ENCODE data around the gene SLC38A11.

Gene SLC38A11

GRCh38 chr2:164920430-164920829 lies 34.9 kb downstream of the SLC38A11 start:
- no peak overlapping the region for H3K4me3 ChIP-seq (ENCODE audit: low read depth, low read length)
- no peak for DNase-seq (ENCODE audit: low read depth)
- TF ChIP-seq, protein P1, sequence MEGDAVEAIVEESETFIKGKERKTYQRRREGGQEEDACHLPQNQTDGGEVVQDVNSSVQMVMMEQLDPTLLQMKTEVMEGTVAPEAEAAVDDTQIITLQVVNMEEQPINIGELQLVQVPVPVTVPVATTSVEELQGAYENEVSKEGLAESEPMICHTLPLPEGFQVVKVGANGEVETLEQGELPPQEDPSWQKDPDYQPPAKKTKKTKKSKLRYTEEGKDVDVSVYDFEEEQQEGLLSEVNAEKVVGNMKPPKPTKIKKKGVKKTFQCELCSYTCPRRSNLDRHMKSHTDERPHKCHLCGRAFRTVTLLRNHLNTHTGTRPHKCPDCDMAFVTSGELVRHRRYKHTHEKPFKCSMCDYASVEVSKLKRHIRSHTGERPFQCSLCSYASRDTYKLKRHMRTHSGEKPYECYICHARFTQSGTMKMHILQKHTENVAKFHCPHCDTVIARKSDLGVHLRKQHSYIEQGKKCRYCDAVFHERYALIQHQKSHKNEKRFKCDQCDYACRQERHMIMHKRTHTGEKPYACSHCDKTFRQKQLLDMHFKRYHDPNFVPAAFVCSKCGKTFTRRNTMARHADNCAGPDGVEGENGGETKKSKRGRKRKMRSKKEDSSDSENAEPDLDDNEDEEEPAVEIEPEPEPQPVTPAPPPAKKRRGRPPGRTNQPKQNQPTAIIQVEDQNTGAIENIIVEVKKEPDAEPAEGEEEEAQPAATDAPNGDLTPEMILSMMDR (IDR thresholded peaks at IDR 0.05; ENCODE audit: control insufficient read depth, extremely low read depth, insufficient read depth) = no peak

DNA sequence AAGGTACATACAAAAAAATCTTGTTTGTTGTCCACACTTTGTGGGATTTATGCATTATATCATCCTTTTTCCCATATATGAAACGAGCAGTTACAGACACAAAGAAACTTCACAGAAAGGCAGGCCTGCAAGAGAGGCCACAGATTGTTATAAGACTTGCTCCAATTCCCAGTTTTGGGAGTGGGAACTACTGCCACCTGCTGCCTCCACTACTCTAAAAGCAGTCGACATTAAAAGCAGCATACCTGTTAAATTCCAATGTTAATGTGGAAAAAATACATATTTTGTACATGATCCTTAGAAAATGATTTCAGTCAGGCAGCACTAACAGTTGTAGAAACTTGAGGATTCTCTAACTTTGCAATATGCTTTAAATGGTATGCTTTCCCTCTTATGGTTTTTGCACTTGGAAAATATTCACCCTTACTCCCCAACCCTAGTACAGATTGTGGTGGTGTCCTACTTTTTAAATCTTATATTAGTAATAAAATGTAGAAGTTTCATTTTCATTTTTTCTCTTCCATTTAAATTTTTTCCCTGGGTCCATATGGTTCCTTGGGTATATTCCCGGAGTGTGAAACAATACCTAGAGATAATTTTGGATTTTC lies 37.9 kb downstream of the SLC38A11 start:
- no peak for DNase-seq (ENCODE audit: low read depth)

GRCh38 chr2:164915566-164915965 lies 39.8 kb downstream of the SLC38A11 start:
- DNase-seq (ENCODE audit: low read depth) = no peak
- no peak overlapping the region for H3K4me3 ChIP-seq (ENCODE audit: low read depth, low read length)
- TF ChIP-seq, protein P1 (IDR thresholded peaks at IDR 0.05; ENCODE audit: control insufficient read depth, extremely low read depth, insufficient read depth) = no peak

More for the DNA sequence above, 37.9 kb downstream of the SLC38A11 start:
- TF ChIP-seq, protein P1 (IDR thresholded peaks at IDR 0.05; ENCODE audit: control insufficient read depth, extremely low read depth, insufficient read depth) = peak; percentile 71
- no peak overlapping the region for H3K4me3 ChIP-seq (ENCODE audit: low read depth, low read length)

- TF ChIP-seq, protein P1 (IDR thresholded peaks at IDR 0.05; ENCODE audit: control insufficient read depth, extremely low read depth, insufficient read depth) = 0 out of 2 replicates have a peak, but pooled peaks have one; percentile 28
- H3K4me3 ChIP-seq (ENCODE audit: low read depth, low read length) = no peak overlapping the region
- no peak for DNase-seq (ENCODE audit: low read depth)
These were observed 41.5 kb downstream of the SLC38A11 start for GRCh38 chr2:164913640-164914350.

- DNase-seq (ENCODE audit: low read depth) = no peak
- H3K4me3 ChIP-seq (ENCODE audit: low read depth, low read length) = no peak overlapping the region
- TF ChIP-seq, protein P1 (IDR thresholded peaks at IDR 0.05; ENCODE audit: control insufficient read depth, extremely low read depth, insufficient read depth) = no peak
These were observed 42.3 kb downstream of the SLC38A11 start for GRCh38 chr2:164913011-164913410.

DNA sequence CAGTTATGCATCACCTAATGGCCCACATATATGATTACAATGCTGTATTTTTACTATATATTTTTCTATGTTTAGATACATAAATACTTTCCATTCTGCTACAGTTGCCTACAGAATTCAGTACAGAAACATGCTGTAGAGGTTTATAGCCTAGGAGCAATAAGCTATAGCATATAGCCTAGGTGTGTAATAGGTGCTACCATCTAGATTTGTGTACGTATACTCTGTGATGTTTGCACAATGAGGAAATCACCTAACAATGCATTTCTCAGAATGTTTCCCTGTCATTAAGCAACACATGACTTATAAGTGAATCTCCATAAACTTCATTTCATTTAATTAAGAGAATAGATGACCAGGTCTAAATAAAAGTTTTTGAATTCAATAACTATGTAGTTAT lies 43.5 kb downstream of the SLC38A11 start:
- H3K4me3 ChIP-seq (ENCODE audit: low read depth, low read length) = no peak overlapping the region
- DNase-seq (ENCODE audit: low read depth) = no peak
- TF ChIP-seq, protein P1 (IDR thresholded peaks at IDR 0.05; ENCODE audit: control insufficient read depth, extremely low read depth, insufficient read depth) = no peak
